Cardiac muscle cell (in vitro differentiated cells and primary cell): ENCODE data around the gene CRISPLD2. TPM values are rescaled to one million over a fixed set of nuclear protein-coding genes. Genes with fewer than 3 reads are reported as not detected.
A peak's percentile ranks its signal among the peaks of the same experiment; 100 is the strongest.

Experiments
- DNase-seq, 2 donors: peaks; one replicate each; pipeline versions ENCODE4 v3.0.0 to v3.0.0-alpha.2; 2010 to 2017; ENCODE audit warnings: low read depth in 1 of 2, low spot score in 1 of 2
- H3K27ac ChIP-seq: fragments of 200-600 bp; sonication (generic); 2 replicates; pipeline ENCODE4 v1.5.1; 2016
- H3K27me3 ChIP-seq: fragments of 200-600 bp; sonication (generic); 2 replicates; pipeline ENCODE4 v1.6.0; 2016; ENCODE audit warnings: control low read depth
- H3K36me3 ChIP-seq: fragments of 200-600 bp; sonication (generic); 2 replicates; pipeline ENCODE4 v1.5.1; 2016; ENCODE audit warnings: control low read depth
- H3K4me1 ChIP-seq: fragments of 200-600 bp; sonication (generic); 2 replicates; pipeline ENCODE4 v1.8.1; 2017; ENCODE audit warnings: low read depth, mild to moderate bottlenecking, mixed run types
- H3K4me3 ChIP-seq: fragments of 200-600 bp; sonication (generic); 2 replicates; pipeline ENCODE4 v1.5.1; 2016; ENCODE audit warnings: mild to moderate bottlenecking
- H3K9me3 ChIP-seq: fragments of 200-600 bp; sonication (generic); 2 replicates; pipeline ENCODE4 v1.5.1; 2017; ENCODE audit warnings: low read depth, mild to moderate bottlenecking, control low read depth
- CTCF ChIP-seq: IDR thresholded peaks from 2 replicates; pipeline ENCODE4 v1.5.1; 2012; ENCODE audit warnings: low read depth, mild to moderate bottlenecking, low read length
- polyA plus RNA-seq: library from polyadenylated mRNA; unstranded; fragments of >200 nt; fragmentation: Nextera tagmentation; extraction: Ambion mirVana; gene quantifications from 2 replicates; pipeline ENCODE4 v1.2.1, GENCODE V29; 2016
- total RNA-seq: library from RNA; depleted of rRNA; stranded (reverse); fragments of >200 nt; gene quantifications from 2 replicates; pipeline ENCODE4 v1.2.3, GENCODE V29; 2016

Gene CRISPLD2
- total and polyA plus RNA-seq, 2 experiments from 2014 or later, result 0.91 to 1.7 TPM

GRCh38 chr16:84832488-84833143, 12.8 kb downstream of the CRISPLD2 start:
- no peak for TF ChIP-seq CTCF
- Histone ChIP-seq H3K27me3 (no peaks in the 10 kb centered on the region), H3K36me3 (no peaks in the 10 kb centered on the region), H3K4me1 (no peaks in the 10 kb centered on the region), H3K27ac (no peak overlapping the region), H3K4me3 (no peak overlapping the region), H3K9me3 (no peaks in the 10 kb centered on the region)
- DNase-seq, result peak in 1 of 2 donors; percentile 99

- peak in 1 of 2 donors; percentile 88 for DNase-seq
- Histone ChIP-seq H3K4me1 (no peaks in the 10 kb centered on the region), H3K36me3 (no peaks in the 10 kb centered on the region), H3K9me3 (no peaks in the 10 kb centered on the region), H3K27ac (no peak overlapping the region), H3K4me3 (no peak overlapping the region), H3K27me3 (no peaks in the 10 kb centered on the region)
- no peak for TF ChIP-seq CTCF
These were observed 13.3 kb downstream of the CRISPLD2 start for GRCh38 chr16:84833144-84833500.

- Histone ChIP-seq H3K27ac (no peak overlapping the region), H3K4me1 (no peaks in the 10 kb centered on the region)
These were observed 14.0 kb downstream of the CRISPLD2 start for GRCh38 chr16:84833542-84834402.

GRCh38 chr16:84834403-84834772, 14.6 kb downstream of the CRISPLD2 start:
- no peaks in the 10 kb centered on the region for H3K4me1 ChIP-seq
- no peaks in the 10 kb centered on the region for H3K9me3 ChIP-seq
- no peaks in the 10 kb centered on the region for H3K36me3 ChIP-seq
- DNase-seq, result peak in 1 of 2 donors; percentile 53
- H3K4me3 ChIP-seq, result no peak overlapping the region
- TF ChIP-seq CTCF, result no peak
- no peak overlapping the region for H3K27ac ChIP-seq
- no peaks in the 10 kb centered on the region for H3K27me3 ChIP-seq

More at GRCh38 chr16:84833542-84834402, 14.0 kb downstream of the CRISPLD2 start:
- TF ChIP-seq CTCF, result no peak
- Histone ChIP-seq H3K36me3 (no peaks in the 10 kb centered on the region), H3K9me3 (no peaks in the 10 kb centered on the region), H3K4me3 (no peak overlapping the region), H3K27me3 (no peaks in the 10 kb centered on the region)
- no peak for DNase-seq

- Histone ChIP-seq H3K4me1 (no peaks in the 10 kb centered on the region), H3K36me3 (no peaks in the 10 kb centered on the region), H3K4me3 (no peak overlapping the region), H3K27ac (no peak overlapping the region), H3K27me3 (no peaks in the 10 kb centered on the region), H3K9me3 (no peaks in the 10 kb centered on the region)
- no peak for TF ChIP-seq CTCF
- peak; percentile 86 to 100 for DNase-seq
These were observed 16.5 kb downstream of the CRISPLD2 start for GRCh38 chr16:84836234-84836647.
